GM19238 (cell line): Measurements from ENCODE around the gene SELENOH.

Experiments used
- DNase-seq: peaks from one replicate; pipeline ENCODE4 v3.0.0; 2011; ENCODE audit warnings: low spot score; ENCODE audit not compliant: insufficient read length

The SELENOH gene

DNA sequence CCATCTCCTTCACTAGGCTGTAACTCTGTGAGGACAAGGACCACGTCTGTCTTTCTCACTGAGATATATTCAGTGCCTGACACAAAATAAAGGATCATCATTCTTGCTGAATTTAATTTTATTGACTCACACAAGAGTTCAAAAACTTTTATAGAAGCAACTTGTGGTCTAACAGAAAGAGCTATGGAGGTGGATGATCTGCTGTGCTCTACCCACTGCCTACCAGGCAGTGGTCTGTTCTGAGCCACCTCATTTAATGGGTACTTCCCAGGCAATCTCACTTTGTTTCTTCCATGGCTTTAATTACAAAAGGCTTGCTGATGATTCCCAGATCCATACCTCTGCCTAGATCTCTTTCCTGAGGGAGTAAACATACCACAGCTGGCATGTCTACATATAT is 5.6 kb downstream of the SELENOH start:
- no peak for DNase-seq

GRCh38 chr11:57751176-57751575 is 9.9 kb downstream of the SELENOH start:
- no peak for DNase-seq

DNA sequence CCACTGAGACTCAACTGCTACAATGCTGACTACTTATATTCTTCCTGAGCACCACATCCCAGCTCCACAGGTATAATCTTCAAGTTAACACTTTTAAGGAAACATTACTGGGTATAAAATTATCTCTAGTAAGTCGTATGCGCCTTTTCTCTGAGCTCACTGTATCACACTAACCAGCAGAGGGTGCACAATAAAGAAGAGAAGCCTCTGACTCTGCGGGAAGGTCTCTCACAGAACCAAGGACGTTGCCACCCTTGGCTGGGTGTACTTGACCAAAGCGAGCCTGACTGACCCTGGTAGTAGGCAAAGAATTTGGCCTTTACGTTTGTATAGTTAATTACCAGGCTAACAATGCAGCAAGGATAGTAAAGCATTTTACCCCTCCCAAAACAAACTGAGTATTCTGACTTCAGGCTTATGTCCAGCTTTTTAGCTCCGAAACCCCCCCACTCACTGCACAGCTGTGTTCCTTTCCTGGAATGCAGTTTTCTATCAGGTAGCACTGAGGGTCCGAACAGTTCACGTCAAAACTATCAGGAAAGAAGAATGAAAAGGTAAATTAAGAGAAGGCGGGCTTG is 10.5 kb downstream of the SELENOH start, which contains the start of gene BTBD18:
BTBD18 (minus strand) TSS at position 144 of the 578 bp plus-strand sequence. CDS start 631 bp downstream, outside the sequence.
- no peak for DNase-seq

DNA sequence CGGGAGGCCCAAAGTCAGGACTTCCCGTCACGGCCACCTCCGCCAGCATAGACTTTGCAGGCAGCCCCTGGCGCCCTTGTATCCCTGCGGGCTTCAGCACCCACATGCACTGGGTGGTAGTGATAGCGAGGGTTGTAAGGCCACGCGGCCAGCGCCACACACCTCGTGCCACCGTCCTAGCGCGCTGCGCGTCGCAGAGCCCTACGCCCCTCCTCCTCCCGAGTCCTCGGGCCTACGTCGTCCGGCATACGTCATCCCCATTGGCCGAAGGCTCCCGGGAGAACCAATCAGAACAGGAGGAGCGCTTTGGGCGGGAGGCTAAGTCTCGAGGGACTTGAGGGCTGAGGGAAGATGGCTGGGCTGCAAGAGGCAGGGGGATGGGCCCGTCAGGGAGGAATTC is 11.7 kb downstream of the SELENOH start:
- DNase-seq: no peak

GRCh38 chr11:57758174-57758573 is 16.9 kb downstream of the SELENOH start:
- no peak for DNase-seq

DNA sequence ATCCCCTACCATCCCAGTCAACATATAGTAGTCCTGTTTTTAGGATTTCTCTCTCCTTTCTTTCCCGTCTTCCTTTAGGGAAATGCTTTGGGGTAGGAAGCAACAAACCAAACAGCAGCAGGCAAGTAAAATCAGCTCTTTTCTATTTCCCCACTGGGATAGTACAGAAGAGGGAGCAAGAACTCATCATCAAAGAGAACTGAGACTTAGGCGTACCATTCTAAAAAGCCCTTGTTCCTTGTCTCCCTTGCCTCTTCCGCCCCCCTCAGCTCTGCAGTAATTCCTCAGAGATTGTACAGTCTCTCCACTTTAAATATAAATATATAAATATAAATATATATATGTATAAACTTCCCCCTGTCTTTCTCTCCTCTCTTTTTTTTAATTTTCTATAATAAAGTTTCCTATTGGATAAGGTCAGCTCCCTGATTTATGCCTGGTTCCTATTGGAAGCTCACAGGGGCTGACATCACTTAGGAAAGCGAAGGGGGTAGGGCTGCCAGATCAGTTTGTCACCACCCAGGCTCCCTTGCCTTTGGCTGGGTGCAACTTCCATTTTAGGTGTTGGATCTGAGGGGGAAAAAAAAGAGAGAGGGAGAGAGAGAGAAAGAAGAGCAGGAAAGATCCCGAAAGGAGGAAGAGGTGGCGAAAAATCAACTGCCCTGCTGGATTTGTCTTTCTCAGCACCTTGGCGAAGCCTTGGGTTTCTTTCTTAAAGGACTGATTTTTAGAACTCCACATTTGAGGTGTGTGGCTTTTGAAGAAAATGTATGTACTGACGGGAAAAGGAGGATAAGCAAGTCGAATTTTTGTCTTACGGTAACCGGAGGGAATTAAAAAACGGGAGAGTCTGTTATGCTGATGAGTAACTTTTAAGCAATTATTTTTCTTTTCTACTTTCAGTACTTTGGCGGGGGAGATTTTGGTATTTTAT is 20.3 kb downstream of the SELENOH start, which contains the start of gene CTNND1:
CTNND1 (plus strand) TSS at position 502 of the 934 bp plus-strand sequence. CDS start 29,677 bp downstream, outside the sequence.
- peak; percentile 82 for DNase-seq

DNA sequence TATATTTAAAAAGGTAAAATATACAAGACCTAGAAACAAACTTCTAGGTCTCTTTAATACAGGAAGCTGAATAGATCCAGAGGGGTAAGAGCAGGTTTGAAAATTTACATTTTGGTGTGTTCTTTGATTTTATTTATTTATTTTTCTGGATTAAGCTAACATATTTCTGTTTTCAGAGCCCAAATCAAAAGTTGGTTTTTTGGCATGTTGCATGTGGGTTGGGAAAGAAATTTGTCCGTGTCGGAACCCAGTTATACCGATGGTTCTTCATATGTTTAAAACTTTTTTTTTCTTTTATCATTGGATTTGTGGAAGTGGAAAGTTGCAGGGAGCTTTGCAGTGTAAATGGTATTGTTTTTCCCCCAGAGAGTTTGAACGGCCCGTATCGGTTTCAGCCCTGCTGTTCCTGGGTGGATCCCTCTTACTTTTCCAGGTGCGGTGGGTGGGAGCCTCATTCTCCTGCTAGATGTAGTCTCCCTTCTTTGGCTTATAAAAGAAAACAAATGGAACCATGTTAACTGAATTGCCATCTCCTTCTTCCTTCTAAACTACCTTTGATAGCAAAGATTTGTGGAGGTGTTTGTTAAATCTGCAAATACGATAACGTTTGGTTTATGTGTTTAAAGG is 21.1 kb downstream of the SELENOH start:
- no peak for DNase-seq

GRCh38 chr11:57763568-57763967 is 22.3 kb downstream of the SELENOH start:
- DNase-seq: no peak

- no peak for DNase-seq
Observed at GRCh38 chr11:57764021-57764420, 22.7 kb downstream of the SELENOH start.

DNA sequence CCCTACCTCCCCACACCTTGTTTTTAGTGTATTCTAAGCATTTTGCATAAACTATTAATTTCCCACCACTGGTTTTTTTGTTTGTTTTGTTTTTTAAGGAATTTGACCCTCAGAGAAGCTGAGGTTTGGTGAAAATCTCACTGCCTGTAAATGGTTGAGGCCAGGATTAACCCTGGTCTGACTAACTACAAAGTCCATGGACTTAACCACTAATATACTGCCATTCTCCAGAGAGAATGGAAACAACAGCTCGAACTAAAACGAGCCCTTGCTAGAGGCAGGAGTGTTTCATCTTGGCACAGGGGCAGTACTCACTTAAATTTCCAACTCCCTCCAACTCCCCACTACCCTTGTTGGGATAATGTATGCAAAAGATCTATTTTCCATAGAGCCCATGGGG is 23.3 kb downstream of the SELENOH start:
- DNase-seq: no peak

- DNase-seq: no peak
Observed at GRCh38 chr11:57764972-57765371, 23.7 kb downstream of the SELENOH start.

- no peak for DNase-seq
Observed at GRCh38 chr11:57770793-57771192, 29.5 kb downstream of the SELENOH start.

GRCh38 chr11:57771365-57771764 is 30.1 kb downstream of the SELENOH start:
- no peak for DNase-seq

DNA sequence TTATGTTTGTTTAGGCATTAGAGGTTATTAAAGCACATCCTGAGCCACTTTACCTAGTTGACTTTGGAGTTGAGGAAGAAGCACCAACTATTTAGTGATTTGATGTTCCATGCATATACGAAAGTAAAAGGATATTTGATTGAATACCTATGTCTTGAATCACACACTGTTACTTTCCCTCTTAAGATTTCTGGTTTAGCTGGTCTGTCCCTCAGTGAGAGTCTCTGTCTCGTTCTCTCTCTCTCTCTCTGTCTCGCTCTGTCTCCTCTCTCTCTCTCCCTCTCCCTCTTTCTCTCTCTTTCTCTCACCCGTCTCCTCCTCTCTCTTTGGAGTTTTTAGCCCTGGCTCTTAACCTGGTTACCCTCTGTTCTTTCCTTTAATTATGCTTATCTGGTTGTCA is 31.3 kb downstream of the SELENOH start:
- no peak for DNase-seq

DNA sequence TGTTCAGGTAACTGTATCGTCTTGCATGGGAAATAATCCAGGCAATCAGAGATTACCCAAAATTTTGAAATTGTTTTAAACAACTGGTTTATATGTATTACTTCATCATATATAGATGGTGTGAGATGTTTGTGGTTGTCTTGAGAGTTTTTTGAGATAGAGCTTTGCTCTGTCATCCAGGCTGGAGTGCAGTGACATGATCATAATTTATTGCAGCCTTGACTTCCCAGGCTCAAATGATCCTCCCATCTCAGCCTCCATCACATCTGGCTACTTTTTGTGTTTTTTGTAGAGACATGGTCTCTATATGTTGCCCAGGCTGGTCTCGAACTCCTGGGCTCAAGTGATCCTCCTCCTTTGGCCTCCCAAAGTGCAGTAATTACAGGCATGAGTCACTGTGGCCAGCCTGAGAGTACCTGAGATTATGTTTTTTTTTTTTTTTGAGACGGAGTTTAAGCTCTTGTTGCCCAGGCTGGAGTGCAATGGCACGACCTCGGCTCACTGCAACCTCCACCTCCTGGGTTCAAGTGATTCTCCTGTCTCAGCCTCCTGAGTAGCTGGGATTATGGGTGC is 31.8 kb downstream of the SELENOH start:
- no peak for DNase-seq

DNA sequence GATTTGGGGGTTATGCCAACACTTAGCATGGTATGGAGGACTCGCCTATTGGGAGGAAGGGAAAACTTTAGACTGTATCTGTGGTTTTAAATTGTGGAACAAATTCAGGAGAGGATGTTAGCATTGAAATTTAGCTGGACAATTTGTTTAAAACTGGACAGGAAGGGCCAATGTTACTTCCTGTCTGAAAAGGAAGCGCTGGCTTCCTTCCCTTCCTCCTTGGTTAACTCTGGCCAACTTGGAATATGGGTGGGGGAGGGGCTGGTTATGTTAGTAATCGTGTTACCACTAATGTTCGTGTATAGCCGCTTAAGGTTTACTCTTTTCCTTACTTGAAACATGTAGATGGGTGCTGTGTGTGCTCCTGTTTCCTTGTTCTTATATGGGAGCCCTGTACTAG is 34.2 kb downstream of the SELENOH start:
- no peak for DNase-seq

DNA sequence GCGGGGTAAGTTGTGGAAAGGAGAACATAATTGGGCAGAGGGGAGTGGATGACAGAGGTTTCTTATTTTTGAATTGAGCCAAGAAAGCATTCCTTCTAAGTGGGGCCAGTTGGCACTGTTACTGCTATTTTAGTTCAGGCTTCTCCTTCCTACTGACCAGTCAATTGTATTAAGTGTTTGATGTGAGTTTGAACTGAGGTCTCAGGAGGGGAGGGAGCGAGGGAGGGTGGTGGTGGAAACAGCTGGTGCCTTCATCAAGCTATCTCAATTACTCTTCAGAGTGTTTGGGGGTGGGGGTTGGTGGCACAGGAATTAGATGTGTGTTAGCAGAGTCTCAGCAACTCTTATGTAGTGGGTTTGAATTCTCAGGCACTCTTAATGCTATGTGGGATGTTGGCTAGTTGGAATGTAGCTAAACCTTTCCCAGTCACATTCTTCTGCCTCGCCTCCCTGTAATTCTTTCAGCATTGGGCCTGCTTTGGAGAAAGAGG is 34.8 kb downstream of the SELENOH start:
- no peak for DNase-seq

DNA sequence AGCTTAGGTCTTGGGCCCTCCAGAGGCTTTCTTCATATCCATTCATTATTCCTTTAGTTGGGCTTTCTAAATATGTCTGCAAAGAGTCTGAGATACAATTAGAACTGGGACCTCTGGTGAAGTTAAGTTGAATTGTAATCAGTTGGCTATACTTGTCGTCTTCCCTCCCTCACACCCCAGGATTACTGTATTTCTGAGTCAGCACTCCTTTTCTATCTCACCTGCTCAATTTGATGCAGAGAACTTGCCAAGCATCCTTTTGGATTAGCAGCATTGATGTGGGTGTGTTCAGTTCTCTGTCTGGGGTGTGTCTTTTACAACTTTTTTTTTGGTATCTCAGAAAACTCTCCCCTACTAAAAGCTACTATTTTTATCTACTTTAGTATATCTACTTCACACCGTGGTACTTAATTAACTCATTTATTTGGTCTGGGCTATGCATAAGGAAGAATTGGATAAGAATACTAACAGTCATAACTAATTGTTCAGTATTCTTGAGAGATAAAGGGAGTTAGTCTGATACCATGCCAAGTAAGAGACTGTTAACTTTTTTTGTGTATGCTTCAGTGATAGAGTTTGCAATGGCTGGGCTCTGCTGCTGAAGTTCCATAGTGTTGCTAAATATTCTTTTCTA is 35.4 kb downstream of the SELENOH start:
- DNase-seq: no peak

DNA sequence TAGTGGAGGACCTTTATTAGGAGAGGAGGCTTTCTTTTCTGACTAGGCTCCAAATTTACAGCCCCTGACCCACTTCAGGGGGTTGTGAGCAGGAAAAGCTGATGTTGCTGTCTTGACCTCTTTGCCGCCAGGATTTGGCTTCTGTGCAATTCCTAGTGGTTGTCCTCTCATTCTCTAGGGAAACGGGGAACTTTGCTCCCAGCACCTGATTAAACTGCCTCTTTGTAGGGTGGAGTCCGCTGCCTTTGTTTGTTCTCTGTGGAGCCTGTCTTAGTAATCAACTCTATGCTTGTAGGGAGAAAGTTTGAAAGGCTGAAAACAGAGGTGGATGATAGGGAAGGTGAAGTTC is 36.7 kb downstream of the SELENOH start:
- DNase-seq: no peak

DNA sequence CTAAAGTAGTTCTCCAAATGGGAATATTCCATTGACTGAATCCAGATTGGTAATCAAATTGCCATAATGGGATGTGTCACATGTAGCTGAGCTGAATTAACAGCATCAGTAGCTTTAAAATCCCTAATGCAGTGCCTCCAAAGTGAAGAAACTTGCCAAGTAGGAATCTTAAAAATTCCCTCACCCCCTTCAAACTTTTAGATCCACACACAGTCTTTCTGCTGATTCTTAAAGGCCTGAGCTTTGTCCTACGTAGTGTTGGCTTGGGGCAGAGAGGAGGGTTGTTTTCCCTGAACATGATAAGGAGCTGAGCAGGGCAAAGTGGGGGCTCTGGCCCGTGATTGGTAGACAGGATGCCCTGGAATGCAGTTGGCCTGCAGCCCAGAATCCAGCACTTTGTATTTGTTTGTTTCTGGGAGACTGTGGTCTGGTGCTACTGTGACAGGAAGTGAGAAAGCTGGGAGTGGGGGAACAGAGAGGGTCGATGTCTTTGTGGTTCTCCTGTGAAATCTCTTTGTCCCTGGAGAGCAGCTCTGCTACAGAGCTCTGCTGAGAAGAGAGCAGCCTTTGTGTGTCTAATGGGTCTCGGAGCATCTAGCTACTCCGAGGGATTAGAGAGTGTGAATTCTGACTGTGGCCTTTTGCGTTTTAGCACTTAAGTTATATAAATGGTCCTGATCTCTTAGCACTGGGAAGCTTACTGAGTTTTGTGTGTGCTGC is 37.2 kb downstream of the SELENOH start:
- no peak for DNase-seq

- DNase-seq: no peak
Observed at GRCh38 chr11:57779276-57779675, 38.0 kb downstream of the SELENOH start.
